ENCODE data around the gene TLE6.

GRCh38 chr19:3039125-3039524 lies 61.8 kb downstream of the TLE6 start:
- TF ChIP-seq SP1 (IDR thresholded peaks at IDR 0.05): no peak
- TF ChIP-seq SUZ12 (IDR thresholded peaks at IDR 0.05): no peak
